Fibroblast of lung (primary cell): ENCODE measurements around the gene ECHDC3.
A peak's percentile ranks its signal among the peaks of the same experiment; 100 is the strongest.

Experiments
- CTCF ChIP-seq, 2 donors: IDR thresholded peaks in 1 of 2; conservative IDR thresholded peaks in 1 of 2; 1 replicate in 1 of 2; 2 replicates in 1 of 2; pipeline ENCODE4 v1.5.1; 2011 to 2012; ENCODE audit warnings: low read length in 2 of 2, control low read depth in 1 of 2, inconsistent platforms in 1 of 2, low read depth in 1 of 2, mild to moderate bottlenecking in 1 of 2
- EZH2 ChIP-seq: IDR thresholded peaks from 2 replicates; pipeline ENCODE4 v1.5.1; 2012; ENCODE audit warnings: low read length, control low read depth, mild to moderate bottlenecking; ENCODE audit errors: missing control alignments

GRCh38 chr10:11724938-11725776 is 17.0 kb upstream of the ECHDC3 start:
- TF ChIP-seq EZH2, result no peak
- TF ChIP-seq CTCF (conservative IDR thresholded peaks at IDR 0.05 in 1 of 2, IDR thresholded peaks at IDR 0.05 in 1 of 2; ENCODE audit: low read depth in 1 of 2, low read length in 2 of 2), result peak; percentile 90 to 94
